ENCODE data around the gene LLPH.

DNA sequence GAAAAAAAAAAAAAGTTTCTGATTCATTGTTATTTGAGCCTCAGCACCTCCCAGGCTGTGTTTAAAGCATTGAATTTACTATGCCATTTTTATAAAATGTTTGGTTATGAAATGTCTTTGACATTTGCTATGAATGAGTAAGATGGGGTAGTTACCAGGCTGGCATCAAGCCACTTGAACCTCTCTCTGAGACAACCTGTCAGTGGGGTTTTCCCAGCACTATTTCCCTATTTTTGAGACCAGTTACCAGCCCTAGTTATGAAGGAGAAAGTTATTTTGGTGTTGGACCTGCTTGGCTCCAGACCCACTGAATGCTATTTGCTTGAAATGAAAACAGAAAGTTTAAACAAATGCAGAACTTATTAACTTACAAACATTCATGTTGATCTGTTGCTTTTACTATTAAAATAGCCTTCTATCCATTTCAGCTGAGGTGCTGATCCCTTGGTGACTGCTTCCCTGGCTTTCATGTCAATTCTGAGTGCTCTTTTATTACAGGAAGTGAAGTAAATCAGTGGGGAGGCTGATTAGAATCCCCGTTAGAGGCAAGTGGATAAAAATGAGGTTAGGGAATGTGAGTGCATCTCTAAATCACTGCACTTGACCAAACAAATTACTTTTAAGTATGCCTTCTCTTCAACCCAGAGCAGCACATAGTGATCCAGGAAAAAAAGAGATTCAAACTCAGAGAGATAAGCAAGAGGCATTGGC lies 37.8 kb downstream of the LLPH start:
- TF ChIP-seq EZH2 (IDR thresholded peaks at IDR 0.05) (no peak), POLR2AphosphoS5 (IDR thresholded peaks at IDR 0.05; ENCODE audit: low read depth, low read length) (no peak), POLR2A (IDR thresholded peaks at IDR 0.05; ENCODE audit: borderline replicate concordance, extremely low read depth, insufficient read depth, insufficient read length) (no peak), CEBPB (IDR thresholded peaks at IDR 0.05; ENCODE audit: low read depth) (no peak), YY1 (IDR thresholded peaks at IDR 0.05; ENCODE audit: extremely low read depth, insufficient replicate concordance, low read depth, low read length) (no peak), EZH2phosphoT487 (IDR thresholded peaks at IDR 0.05; ENCODE audit: borderline replicate concordance) (no peak)
- TF ChIP-seq, protein P1, sequence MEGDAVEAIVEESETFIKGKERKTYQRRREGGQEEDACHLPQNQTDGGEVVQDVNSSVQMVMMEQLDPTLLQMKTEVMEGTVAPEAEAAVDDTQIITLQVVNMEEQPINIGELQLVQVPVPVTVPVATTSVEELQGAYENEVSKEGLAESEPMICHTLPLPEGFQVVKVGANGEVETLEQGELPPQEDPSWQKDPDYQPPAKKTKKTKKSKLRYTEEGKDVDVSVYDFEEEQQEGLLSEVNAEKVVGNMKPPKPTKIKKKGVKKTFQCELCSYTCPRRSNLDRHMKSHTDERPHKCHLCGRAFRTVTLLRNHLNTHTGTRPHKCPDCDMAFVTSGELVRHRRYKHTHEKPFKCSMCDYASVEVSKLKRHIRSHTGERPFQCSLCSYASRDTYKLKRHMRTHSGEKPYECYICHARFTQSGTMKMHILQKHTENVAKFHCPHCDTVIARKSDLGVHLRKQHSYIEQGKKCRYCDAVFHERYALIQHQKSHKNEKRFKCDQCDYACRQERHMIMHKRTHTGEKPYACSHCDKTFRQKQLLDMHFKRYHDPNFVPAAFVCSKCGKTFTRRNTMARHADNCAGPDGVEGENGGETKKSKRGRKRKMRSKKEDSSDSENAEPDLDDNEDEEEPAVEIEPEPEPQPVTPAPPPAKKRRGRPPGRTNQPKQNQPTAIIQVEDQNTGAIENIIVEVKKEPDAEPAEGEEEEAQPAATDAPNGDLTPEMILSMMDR (IDR thresholded peaks at IDR 0.05 in 2 of 3, conservative IDR thresholded peaks at IDR 0.05 in 1 of 3; ENCODE audit: borderline replicate concordance in 1 of 3, insufficient read depth in 1 of 3, low read depth in 2 of 3, low read length in 2 of 3) = no peak
- TF ChIP-seq, protein P2, sequence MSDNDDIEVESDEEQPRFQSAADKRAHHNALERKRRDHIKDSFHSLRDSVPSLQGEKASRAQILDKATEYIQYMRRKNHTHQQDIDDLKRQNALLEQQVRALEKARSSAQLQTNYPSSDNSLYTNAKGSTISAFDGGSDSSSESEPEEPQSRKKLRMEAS (IDR thresholded peaks at IDR 0.05) = no peak

Data from HCT116 (cell line).